K562 (cell line): Measurements from ENCODE around the gene PIN1. TPM values are rescaled to one million over a fixed set of nuclear protein-coding genes. Genes with fewer than 3 reads are reported as not detected.

Experiments used
- CCAR2 ChIP-seq: fragments of 200-400 bp; formaldehyde crosslinking; IDR thresholded peaks from 2 replicates; pipeline ENCODE4 v1.6.1; 2017; ENCODE audit warnings: mild to moderate bottlenecking, low read depth, low read length
- E2F6 ChIP-seq, 2 experiments: IDR thresholded peaks; 2 replicates each; pipeline ENCODE4 v1.6.1; 2011; ENCODE audit warnings: borderline replicate concordance in 1 of 2, control low read depth in 1 of 2, low read depth in 1 of 2, low read length in 1 of 2, mild to moderate bottlenecking in 1 of 2, mixed read lengths in 1 of 2, moderate library complexity in 1 of 2; ENCODE audit not compliant: insufficient read depth in 1 of 2, insufficient read length in 1 of 2, poor library complexity in 1 of 2, severe bottlenecking in 1 of 2; ENCODE audit errors: extremely low read depth in 1 of 2
- EGR1 ChIP-seq: fragments of 450-650 bp; conservative IDR thresholded peaks from 2 replicates; pipeline ENCODE4 v1.6.1; 2017; ENCODE audit warnings: mild to moderate bottlenecking
- FOXK2 ChIP-seq, 2 experiments: fragments of 450-650 bp; IDR thresholded peaks in 1 of 2; conservative IDR thresholded peaks in 1 of 2; 2 replicates each; pipeline ENCODE4 v1.6.1; 2016; ENCODE audit warnings: low read depth in 2 of 2, mild to moderate bottlenecking in 1 of 2
- FOXM1 ChIP-seq, 2 experiments: fragments of 450-650 bp in 1 of 2; sonication (generic) in 1 of 2; formaldehyde crosslinking in 1 of 2; IDR thresholded peaks; 2 replicates each; pipeline versions ENCODE4 v1.6.1 to v1.9.0; 2017 to 2022; ENCODE audit warnings: low read depth in 2 of 2, mild to moderate bottlenecking in 2 of 2, missing genetic modification reagents in 1 of 2, moderate library complexity in 1 of 2
- GATAD2B ChIP-seq: fragments of 450-650 bp; IDR thresholded peaks from 2 replicates; pipeline ENCODE4 v1.6.1; 2017; ENCODE audit warnings: mild to moderate bottlenecking, borderline replicate concordance
- GTF3C2 ChIP-seq: IDR thresholded peaks from 3 replicates; pipeline ENCODE4 v1.6.1; 2011; ENCODE audit warnings: borderline replicate concordance, mild to moderate bottlenecking, moderate library complexity; ENCODE audit not compliant: insufficient read length; ENCODE audit errors: extremely low read depth
- ILF3 ChIP-seq: fragments of 450-650 bp; IDR thresholded peaks from 2 replicates; pipeline ENCODE4 v1.6.1; 2018; ENCODE audit warnings: antibody characterized with exemption, mild to moderate bottlenecking, moderate library complexity, borderline replicate concordance
- KAT7 ChIP-seq: sonication (generic); formaldehyde crosslinking; IDR thresholded peaks from 2 replicates; pipeline ENCODE4 v1.8.0; 2022; ENCODE audit warnings: missing genetic modification reagents, mild to moderate bottlenecking, borderline replicate concordance
- MXD1 ChIP-seq: fragments of 250-450 bp; sonication (Bioruptor Pico); IDR thresholded peaks from 2 replicates; pipeline ENCODE4 v1.8.0; 2021; ENCODE audit warnings: borderline replicate concordance, mild to moderate bottlenecking, moderate library complexity; ENCODE audit not compliant: poor library complexity, severe bottlenecking
- SMAD2 ChIP-seq: fragments of 150-350 bp; IDR thresholded peaks from 2 replicates; pipeline ENCODE4 v1.6.1; 2014; ENCODE audit warnings: low read depth, mild to moderate bottlenecking, low read length
- TEAD2 ChIP-seq: fragments of 450-650 bp; IDR thresholded peaks from 2 replicates; pipeline ENCODE4 v1.6.1; 2016; ENCODE audit warnings: missing genetic modification characterization, control low read depth, missing compliant biosample characterization
- ZNF224 ChIP-seq: sonication (generic); formaldehyde crosslinking; IDR thresholded peaks from 2 replicates; pipeline ENCODE4 v1.8.0; 2022; ENCODE audit warnings: mild to moderate bottlenecking, missing genetic modification reagents
- ZNF23 ChIP-seq: fragments of 250-450 bp; sonication (Bioruptor Pico); IDR thresholded peaks from 2 replicates; pipeline ENCODE4 v1.4.0; 2020; ENCODE audit warnings: mild to moderate bottlenecking
- polyA plus RNA-seq, 8 experiments: library from polyadenylated mRNA; depleted of rRNA in 4 of 8; stranded (reverse) in 5 of 8; unstranded in 3 of 8; fragments of >200 nt; fragmentation: Nextera tagmentation in 2 of 8; fragmentation: Illumina TruSeq in 1 of 8; extraction: Ambion mirVana in 2 of 8; extraction: Trizol in 1 of 8; gene quantifications; 2 replicates each; pipeline versions ENCODE4 v1.2.1 to v1.2.3, GENCODE V29; 2011 to 2014; ENCODE audit warnings: inconsistent platforms in 1 of 8, missing spikeins in 1 of 8
- total RNA-seq, 7 experiments: library from RNA; depleted of rRNA in 6 of 7; stranded (reverse); fragments of >200 nt in 6 of 7; fragmentation: Illumina TruSeq in 2 of 7; extraction: Trizol in 2 of 7; gene quantifications; 2 replicates each; pipeline versions ENCODE4 v1.2.1 to v1.2.3, GENCODE V29; 2011 to 2021; ENCODE audit warnings: low replicate concordance in 1 of 7
- TF ChIP-seq, protein P1 (sequence below), 2 experiments: fragments of 450-650 bp; IDR thresholded peaks; 2 replicates each; pipeline ENCODE4 v1.6.1; 2016

The PIN1 gene
- total and polyA plus RNA-seq, 9 of the 15 experiments (the other 6 are each of a cell fraction or from before 2014, with no cell fraction given), result 1.6 to 178 (median 42.5) TPM

- TF ChIP-seq FOXK2 (conservative IDR thresholded peaks at IDR 0.05 in 1 of 2, IDR thresholded peaks at IDR 0.05 in 1 of 2; ENCODE audit: low read depth in 2 of 2) (no peak), E2F6 (IDR thresholded peaks at IDR 0.05; ENCODE audit: borderline replicate concordance in 1 of 2, extremely low read depth in 1 of 2, insufficient read depth in 1 of 2, insufficient read length in 1 of 2, low read depth in 1 of 2, low read length in 1 of 2, poor library complexity in 1 of 2, severe bottlenecking in 1 of 2) (peak; percentile 33 to 61), SMAD2 (no peak), ILF3 (no peak), TEAD2 (tag) (no peak), EGR1 (peak; percentile 68), ZNF224 (no peak), KAT7 (no peak), CCAR2 (no peak), ZNF23 (CRISPR knock-in tag) (no peak), FOXM1 (IDR thresholded peaks at IDR 0.05; ENCODE audit: low read depth) (no peak), FOXM1 (CRISPR knock-in tag; IDR thresholded peaks at IDR 0.05; ENCODE audit: low read depth) (no peak), MXD1 (CRISPR knock-in tag) (no peak), GTF3C2 (no peak), GATAD2B (no peak)
- TF ChIP-seq, protein P1, sequence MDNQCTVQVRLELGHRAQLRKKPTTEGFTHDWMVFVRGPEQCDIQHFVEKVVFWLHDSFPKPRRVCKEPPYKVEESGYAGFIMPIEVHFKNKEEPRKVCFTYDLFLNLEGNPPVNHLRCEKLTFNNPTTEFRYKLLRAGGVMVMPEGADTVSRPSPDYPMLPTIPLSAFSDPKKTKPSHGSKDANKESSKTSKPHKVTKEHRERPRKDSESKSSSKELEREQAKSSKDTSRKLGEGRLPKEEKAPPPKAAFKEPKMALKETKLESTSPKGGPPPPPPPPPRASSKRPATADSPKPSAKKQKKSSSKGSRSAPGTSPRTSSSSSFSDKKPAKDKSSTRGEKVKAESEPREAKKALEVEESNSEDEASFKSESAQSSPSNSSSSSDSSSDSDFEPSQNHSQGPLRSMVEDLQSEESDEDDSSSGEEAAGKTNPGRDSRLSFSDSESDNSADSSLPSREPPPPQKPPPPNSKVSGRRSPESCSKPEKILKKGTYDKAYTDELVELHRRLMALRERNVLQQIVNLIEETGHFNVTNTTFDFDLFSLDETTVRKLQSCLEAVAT (IDR thresholded peaks at IDR 0.05), result peak; percentile 34 to 62; a peak in 2 of 4 replicates
Measured at GRCh38 chr19:9792206-9793070, 42.7 kb upstream of the PIN1 start (continued).
